ENCODE results near the gene PEX14. TPM values are rescaled to one million over a fixed set of nuclear protein-coding genes. Genes with fewer than 3 reads are reported as not detected.

The PEX14 gene
- total RNA-seq, 4 donors from 2014 or later: 2.0 to 21.9 (median 5.3) TPM

DNA sequence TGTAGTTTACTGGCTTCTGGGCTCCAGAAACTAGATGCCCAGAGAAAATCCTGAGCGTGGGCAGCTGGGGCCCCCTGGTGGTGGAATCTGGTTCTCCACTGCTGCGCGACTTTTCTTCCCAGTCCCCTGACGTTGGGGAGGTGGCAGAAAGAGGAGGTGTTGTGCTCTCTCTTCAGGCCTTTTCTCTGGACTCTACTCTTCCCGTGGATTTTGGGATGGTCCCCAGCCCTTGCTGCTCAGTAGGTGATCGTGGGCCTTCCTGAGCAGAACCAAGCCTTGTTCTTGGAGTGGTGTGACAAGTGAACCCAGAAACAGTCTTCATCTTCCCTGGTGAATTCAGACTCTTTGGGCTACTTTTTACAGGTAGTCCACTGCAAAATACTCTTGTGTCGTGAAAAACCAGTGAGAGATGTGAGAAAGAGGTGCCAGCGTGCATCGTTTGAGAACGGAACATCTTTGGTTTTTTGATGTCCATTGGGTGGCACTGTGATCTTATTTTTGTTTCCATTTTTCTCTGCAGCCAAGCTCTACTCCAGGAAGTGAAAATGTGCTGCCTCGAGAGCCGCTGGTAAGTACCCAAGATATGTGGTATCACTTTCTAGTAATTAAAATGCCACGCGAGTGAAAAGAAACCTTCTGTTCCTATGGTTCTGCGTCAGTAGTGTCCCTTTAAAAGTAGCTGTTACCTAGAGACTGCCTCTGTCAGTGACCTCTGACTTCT is 20.2 kb downstream of the PEX14 start:
- TF ChIP-seq POLR2A (IDR thresholded peaks at IDR 0.05): no peak
- TF ChIP-seq, protein P1, sequence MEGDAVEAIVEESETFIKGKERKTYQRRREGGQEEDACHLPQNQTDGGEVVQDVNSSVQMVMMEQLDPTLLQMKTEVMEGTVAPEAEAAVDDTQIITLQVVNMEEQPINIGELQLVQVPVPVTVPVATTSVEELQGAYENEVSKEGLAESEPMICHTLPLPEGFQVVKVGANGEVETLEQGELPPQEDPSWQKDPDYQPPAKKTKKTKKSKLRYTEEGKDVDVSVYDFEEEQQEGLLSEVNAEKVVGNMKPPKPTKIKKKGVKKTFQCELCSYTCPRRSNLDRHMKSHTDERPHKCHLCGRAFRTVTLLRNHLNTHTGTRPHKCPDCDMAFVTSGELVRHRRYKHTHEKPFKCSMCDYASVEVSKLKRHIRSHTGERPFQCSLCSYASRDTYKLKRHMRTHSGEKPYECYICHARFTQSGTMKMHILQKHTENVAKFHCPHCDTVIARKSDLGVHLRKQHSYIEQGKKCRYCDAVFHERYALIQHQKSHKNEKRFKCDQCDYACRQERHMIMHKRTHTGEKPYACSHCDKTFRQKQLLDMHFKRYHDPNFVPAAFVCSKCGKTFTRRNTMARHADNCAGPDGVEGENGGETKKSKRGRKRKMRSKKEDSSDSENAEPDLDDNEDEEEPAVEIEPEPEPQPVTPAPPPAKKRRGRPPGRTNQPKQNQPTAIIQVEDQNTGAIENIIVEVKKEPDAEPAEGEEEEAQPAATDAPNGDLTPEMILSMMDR (IDR thresholded peaks at IDR 0.05): peak; percentile 73 to 82 (median 80)
- Histone ChIP-seq H3K4me1 (no peaks in the 10 kb centered on the region), H3K4me3 (peak overlapping the region in 1 of 2 donors; percentile 7), H3K27ac (peak overlapping the region in 1 of 2 donors; percentile 45), H3K36me3 (no peaks in the 10 kb centered on the region), H3K9me3 (no peaks in the 10 kb centered on the region), H3K27me3 (no peaks in the 10 kb centered on the region)
- intact Hi-C loops (cut with DNase I; ENCODE audit: low total_unique reads): loop anchor here (10.0 kb wide), 1 partner anchor 60 kb away; the partner anchor contains the start of gene CENPS
- peak; percentile 64 to 73 for DNase-seq

GRCh38 chr1:10495475-10495817 is 20.7 kb downstream of the PEX14 start:
- peak overlapping the region in 1 of 2 donors; percentile 45 for H3K27ac ChIP-seq
- intact Hi-C loops (cut with DNase I; ENCODE audit: low total_unique reads): loop anchor here (10.0 kb wide), 1 partner anchor 61 kb away; the partner anchor contains the start of gene CENPS
- no peak for TF ChIP-seq POLR2A (IDR thresholded peaks at IDR 0.05)
- TF ChIP-seq, protein P1 (IDR thresholded peaks at IDR 0.05): no peak
- no peaks in the 10 kb centered on the region for H3K9me3 ChIP-seq
- H3K4me1 ChIP-seq: no peaks in the 10 kb centered on the region
- no peak for DNase-seq
- no peaks in the 10 kb centered on the region for H3K36me3 ChIP-seq
- H3K27me3 ChIP-seq: no peaks in the 10 kb centered on the region
- H3K4me3 ChIP-seq: peak overlapping the region in 1 of 2 donors; percentile 7

DNA sequence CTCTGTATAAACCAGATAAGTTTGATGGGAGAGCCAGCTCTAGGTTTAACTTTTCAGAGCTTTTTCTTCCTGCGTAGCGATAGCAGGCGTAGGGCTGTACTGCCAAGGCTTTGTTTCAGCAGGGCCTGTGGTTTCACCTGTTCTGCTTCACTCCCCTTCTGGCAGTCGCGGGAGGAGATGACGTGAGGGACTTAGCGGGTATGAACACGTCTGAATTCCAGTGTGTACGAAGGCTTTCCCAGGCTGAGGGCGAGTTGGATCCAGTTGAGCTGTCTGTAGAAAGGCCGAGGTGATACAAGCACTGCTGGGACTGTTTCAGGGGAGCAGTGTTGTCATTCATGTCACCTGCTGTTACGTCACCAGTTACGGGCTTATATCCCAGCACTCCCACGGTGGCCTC is 21.2 kb downstream of the PEX14 start:
- Histone ChIP-seq H3K4me3 (no peak overlapping the region), H3K4me1 (no peaks in the 10 kb centered on the region), H3K9me3 (no peaks in the 10 kb centered on the region), H3K27me3 (no peaks in the 10 kb centered on the region), H3K36me3 (no peaks in the 10 kb centered on the region), H3K27ac (no peak overlapping the region)
- DNase-seq: no peak
- no peak for TF ChIP-seq POLR2A (IDR thresholded peaks at IDR 0.05)
- TF ChIP-seq, protein P1 (IDR thresholded peaks at IDR 0.05): no peak
- intact Hi-C loops (cut with DNase I; ENCODE audit: low total_unique reads): loop anchor here (10.0 kb wide), 1 partner anchor 61 kb away; the partner anchor contains the start of gene CENPS

- Histone ChIP-seq H3K9me3 (no peaks in the 10 kb centered on the region), H3K27me3 (no peaks in the 10 kb centered on the region), H3K36me3 (no peaks in the 10 kb centered on the region), H3K27ac (no peak overlapping the region), H3K4me3 (no peak overlapping the region), H3K4me1 (no peaks in the 10 kb centered on the region)
- intact Hi-C loops (cut with DNase I; ENCODE audit: low total_unique reads): loop anchor here (10.0 kb wide), 1 partner anchor 62 kb away; the partner anchor contains the start of gene CENPS
- TF ChIP-seq, protein P1 (IDR thresholded peaks at IDR 0.05): no peak
- TF ChIP-seq POLR2A (IDR thresholded peaks at IDR 0.05): no peak
- DNase-seq: no peak
Measured at GRCh38 chr1:10497109-10497508, 22.4 kb downstream of the PEX14 start.

DNA sequence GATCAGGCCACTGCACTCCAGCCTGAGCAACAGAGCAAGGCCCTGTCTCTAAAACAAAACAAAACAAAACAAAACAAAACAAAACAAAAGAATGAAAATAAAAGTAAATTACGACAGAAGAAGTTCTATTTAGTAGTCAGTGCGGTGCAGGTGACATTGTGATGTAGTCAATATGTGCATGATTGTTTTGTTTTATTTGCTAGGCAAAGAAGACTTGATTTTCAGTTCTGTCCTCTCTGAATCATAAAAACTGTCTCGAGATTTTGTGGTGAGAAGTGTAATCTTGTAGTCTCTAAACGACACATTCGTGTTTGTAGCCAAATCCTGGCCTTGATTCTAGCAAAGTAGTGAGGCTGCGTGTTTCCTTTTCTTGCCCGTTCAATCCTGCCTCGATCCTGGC is 23.5 kb downstream of the PEX14 start:
- no peaks in the 10 kb centered on the region for H3K4me1 ChIP-seq
- TF ChIP-seq, protein P1 (IDR thresholded peaks at IDR 0.05): no peak
- no peak for TF ChIP-seq POLR2A (IDR thresholded peaks at IDR 0.05)
- no peak overlapping the region for H3K27ac ChIP-seq
- intact Hi-C loops (cut with DNase I; ENCODE audit: low total_unique reads): loop anchor here (10.0 kb wide), 1 partner anchor 63 kb away; the partner anchor contains the start of gene CENPS
- H3K36me3 ChIP-seq: no peaks in the 10 kb centered on the region
- no peak overlapping the region for H3K4me3 ChIP-seq
- H3K27me3 ChIP-seq: no peaks in the 10 kb centered on the region
- no peak for DNase-seq
- H3K9me3 ChIP-seq: no peaks in the 10 kb centered on the region

All from uterus (tissue), 4 donors.